Mucosa of gallbladder (tissue), 1 donor: ENCODE results near the gene WDR86. TPM values are rescaled to one million over a fixed set of nuclear protein-coding genes. Genes with fewer than 3 reads are reported as not detected.

Experiments used
- DNase-seq: peaks from one replicate; pipeline ENCODE4 v3.0.0-alpha.2; 2020; ENCODE audit warnings: low spot score
- total RNA-seq: library from RNA; stranded (reverse); gene quantifications from one replicate; pipeline ENCODE4 v1.2.1, GENCODE V29; 2021
- donor health status: DM: no; HTN: no; CAD: no.

The WDR86 gene
- total RNA-seq, 1 donor from 2014 or later = 2.9 TPM

DNA sequence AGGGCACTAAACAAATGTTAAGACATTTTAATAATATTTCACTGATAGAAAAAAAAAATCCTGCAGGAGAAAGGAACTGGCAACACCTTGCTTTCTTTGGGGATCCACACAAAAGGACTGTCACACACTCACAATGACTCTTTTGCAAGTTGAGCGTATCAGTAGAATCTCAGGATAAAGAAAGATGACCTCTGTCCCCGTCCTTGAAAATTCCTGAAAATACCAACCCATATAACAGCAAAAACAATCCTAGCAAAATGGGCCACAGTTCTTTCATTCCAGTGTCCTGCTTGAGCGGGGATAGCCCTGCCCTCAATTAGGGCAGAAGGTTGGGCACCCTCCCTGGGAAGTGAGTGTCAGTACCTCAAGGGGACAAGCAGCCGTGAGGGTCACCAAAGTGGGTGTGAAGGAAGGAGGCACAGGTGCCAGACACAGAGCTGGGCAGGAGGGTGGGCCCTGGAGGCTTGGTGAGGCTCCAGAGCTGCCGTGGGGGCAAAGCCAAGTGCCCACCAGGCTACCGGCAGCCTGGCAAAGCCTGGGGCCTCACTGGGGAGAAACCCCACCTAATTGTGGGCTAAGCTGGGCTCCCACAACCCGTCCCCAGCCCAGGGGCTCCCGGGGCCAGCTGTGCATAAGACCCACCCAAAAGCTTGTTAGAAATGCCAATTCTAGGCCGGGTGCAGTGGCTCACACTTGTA lies 2.8 kb downstream of the WDR86 start:
- DNase-seq = no peak

DNA sequence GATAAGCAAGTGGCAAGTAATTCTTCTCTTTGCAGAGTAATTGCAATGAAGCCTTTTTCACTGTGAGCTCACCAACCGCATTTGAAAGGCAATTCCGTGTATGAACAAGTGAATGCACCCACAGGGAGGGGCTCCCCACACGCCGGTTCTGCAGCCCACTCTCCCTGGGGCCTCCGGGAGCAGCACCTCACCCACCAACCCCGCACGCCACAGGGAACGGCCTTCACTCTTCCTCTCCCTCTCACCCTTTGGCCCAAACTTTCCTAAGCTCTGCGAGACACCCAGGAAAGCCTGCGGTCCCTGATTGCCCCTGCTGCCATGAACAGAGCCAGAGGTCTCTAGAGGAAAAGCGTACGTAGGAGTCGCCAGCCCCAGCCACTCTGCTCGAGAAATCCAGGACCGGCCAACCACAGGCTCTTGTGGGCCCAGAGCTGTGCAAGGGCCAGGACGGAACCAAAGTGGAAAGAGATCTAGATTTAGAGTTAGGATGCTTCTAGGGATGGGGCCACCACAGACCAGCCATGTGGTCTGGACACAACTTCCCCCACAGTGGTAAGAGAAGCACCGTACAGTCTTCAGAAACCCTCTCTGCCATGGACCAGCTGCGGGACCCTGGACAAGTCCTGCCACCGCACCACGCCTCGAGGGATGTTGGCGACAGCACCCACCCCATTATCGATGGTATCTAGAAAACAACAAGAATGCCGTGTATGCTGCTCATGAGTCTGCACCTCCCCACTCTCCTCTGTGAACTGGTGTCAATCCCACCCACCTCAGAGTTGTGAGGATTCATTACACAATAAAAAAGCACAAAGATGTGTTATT lies 3.6 kb downstream of the WDR86 start:
- DNase-seq = no peak

DNA sequence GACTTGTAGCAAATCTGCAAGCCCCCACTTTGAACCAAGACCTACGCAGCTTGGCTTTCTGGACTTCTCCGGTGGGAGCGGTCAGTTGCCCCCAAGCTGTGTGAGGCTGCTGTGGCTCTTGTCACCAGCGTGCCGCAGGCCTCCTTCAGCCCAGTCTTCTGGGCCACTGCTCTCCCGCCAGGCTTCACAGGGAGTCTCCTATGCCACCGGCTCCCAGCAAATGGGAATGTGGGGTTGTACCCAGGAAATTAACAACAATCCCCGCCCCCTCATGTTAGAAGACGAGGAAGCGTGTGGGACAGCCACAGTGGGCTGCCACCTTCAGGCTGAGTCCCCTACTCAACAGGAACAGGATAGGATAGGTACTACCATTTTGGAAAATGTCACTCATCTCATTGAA lies 4.2 kb downstream of the WDR86 start:
- no peak for DNase-seq

DNA sequence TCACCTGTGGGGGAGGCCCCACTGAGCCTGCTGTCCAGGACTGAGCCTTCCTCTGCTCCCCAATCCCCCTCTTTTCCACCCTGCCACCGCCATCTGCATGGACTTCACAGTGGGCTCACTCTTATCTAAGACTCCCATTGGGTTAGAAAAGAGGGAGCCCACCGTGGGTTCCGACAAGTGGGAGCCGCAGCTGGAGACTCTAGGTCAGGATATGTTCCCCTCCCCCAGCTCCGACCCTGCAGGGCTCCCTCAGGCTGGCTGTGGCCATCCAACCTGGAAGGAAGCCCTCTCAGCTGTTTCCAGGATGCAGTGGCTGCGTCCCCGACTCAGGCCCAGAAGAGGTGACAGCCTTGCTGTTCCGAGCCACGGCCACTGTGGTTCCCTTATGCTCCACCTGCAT lies 4.8 kb downstream of the WDR86 start:
- DNase-seq = no peak

DNA sequence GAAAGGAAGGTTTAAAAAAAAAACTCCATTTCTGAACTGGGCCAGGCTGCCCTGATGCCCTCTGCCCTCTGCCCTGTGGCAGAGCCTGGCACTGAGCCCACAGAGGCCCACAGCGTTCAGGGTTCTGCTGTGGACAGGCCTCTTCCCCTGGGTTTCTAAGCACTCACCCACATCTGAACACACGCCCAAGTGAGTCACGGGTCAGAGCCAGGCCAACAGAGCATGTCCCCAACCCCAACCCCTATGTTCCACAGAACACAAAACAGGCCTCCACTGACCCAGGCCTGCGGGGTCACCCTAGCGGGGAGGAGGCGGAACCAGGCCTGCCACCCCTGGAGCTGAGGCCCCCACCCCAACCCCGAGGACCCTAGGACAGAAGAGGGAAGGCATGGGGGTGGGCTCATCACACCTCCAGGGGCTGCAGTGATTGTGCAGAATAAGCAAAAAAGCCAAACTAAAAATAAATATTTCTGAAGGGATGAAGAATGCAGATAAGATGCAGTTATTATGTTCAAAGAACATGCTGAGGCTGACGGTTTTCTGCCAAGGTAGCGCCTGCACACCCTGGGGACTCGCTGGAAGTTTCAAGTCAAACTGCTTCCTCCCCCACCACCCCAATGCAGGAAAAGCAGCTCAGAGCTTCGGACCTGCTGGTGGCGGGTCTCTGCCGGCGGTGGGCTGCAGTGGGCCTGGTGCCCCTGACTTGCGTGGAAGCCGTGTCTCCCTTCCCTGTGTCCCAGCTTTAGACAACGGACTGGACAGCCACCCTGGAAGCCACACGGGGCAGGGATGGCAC lies 5.4 kb downstream of the WDR86 start:
- DNase-seq = no peak

DNA sequence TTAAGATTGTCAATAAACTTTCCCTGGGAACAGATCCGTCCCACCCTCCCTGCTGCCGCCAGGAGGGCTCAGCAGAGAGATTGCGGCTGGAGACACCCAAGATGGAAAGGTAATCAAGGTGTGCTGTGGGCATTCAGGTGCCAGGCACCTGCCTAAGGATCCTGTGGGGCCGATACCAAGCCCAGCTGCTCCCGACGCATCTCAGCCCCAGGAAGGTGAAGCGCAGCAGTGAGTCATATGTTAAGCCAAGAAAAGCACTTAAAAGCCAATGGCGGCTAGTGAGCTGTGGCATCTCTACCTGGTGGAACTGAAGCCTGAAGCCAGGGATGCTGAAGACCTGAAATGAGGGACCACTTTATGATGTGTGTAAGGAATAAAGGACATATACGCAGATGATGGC lies 6.1 kb downstream of the WDR86 start:
- DNase-seq = no peak

DNA sequence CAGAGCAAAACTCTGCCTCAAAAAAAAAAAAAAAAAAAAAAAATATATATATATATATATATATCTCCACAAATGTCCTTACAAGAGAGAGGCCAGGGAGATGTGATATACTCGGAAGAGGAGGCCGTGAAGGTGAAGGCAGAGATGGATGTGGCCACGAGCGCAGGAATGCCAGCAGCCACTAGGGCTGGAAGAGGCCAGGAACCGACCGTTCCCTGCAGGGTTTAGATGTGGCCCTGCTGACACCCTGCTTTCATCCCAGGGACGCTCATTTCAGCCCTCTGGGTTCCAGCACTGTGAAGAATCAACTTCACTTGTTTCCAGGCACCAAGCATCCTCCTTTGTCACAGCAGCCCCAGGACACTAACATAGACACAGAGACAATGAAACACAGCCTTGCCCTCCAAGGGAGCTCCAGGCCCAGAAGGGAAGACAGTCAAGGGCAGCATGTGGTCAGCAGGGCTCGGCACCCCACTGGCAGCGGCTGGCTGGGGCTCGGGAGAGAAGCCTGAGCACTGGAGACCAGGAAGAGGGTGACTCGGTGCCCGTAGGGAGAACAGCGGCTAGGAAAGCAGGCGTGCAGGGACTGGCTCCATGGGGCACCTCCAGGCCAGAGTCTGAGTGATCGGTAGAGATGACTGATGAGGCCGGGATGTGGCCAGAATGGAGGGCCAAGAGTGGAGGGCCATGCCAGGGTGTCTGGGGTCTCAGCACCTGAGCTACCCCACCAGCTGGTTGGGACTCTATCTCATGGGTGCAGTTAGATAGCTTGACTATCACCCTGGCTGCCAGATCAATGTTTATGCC lies 7.6 kb downstream of the WDR86 start:
- no peak for DNase-seq

DNA sequence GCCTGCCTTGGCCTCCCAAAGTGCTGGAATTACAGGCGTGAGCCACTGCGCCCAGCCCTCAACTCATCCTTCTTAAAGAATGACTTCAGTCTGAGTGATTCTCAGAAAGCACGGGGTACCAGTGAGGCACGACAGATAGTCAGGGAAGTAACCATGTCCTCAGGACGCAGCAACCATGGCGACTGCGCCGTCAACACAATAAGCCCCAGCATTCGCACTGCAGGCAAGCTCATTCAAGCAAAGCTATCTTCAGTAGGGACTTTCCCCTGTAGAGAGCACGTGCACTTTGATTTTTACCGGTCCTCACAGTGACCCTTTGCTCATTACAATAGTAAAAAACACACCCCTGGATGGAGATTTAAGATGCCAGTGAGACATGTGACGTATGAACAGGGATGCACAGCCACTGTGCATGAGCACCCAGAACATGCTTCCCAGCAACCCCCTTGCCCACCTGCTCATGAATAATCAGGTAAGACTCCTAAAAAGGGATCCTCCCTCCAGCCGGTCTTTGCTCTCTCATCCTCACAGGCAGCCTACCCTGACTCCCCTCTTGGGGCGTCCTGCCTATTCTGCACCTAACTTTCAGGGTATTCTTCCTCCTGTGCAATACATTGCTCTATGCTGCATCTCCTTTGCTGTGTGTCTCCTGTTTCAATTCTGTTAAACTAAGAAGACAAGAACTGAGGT lies 9.1 kb downstream of the WDR86 start:
- no peak for DNase-seq

DNA sequence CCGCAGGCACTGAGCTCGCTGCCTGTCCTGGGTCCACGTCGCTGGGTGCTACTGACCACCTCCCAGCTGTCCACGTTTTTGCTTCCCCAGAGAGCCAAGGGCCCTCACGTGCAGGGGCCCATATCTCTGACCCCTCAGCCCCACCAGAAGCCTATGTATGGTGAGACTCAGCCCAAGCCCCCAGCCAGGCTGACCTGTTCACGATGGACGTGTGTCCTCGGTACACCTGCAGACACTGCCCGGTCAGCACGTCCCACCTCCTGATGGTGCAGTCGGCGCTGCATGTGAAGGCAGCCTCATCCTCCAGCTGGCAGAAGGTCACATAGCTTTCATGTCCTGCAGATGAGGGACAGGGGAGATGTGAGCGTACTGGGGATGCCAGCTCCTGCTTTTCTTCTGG lies 9.9 kb downstream of the WDR86 start:
- no peak for DNase-seq

DNA sequence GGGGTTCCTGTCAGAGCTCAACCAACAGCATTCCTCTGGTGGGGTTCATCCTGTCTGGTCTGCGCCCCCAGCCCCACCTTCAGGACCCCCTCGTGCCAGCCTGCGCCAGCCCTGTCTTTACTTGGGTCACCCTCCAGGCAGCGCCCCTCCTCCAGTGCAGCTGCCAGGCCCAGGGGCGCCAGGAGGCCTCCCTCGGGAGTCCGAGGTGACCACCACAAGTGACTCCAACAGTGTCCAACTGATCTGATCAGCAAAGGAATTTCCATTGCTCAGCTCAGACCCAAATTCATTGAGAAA lies 10.6 kb downstream of the WDR86 start:
- DNase-seq = no peak

DNA sequence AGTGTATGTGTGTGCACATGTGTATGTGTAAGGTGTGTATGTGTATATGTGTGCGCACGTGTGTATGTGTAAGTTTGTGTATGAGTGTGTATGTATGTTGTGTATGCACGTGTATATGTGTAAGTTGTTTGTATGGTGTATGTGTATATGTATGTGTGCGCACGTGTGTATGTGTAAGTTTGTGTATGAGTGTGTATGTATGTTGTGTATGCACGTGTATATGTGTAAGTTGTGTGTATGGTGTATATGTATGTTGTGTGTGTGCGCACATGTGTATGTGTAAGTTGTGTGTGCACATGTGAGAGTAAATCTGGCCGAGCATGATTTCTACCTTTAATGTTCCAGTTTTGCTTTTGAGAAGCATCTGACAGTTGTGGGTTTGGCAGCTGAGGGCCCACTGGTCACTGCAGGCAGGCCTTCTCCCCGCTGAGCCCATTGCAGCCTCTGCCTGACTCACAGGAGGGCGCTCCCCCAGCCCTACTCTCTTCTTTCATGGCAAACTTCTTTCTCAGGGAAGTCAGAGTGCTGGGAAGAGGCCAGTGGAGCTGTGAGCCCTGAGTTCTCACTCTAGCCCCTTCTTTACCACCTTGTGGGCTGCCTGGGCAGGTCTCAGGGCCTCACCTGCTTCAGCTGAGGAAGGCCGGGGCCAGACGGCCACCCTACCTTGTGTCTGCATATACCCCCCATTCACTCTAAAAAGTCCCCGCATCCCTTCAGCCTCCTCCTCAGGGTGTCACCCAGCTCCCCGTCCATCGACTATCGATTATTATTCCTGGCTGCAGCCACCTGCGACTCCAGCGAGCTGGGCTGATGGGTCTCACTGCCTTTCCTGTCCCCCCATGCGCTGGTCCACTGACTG lies 11.2 kb downstream of the WDR86 start:
- no peak for DNase-seq

DNA sequence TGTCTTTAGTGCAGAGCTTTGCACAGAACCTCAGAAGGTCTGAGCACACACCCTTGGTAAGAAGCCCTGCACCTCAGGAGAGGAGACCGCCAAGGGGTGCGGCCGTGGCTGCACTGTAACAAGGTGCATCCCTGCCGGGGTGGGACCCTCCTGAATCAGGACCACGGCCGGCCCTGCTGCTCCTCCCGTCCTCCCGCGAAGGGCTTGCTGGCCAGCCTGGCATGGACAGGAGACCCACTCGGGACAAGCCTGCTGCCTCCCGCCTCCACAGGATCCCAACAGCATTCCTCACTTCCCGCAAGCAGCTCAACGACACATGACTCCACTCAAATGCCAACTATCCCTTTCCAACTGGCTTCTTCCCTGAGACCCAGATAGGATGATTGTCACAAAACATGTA lies 12.8 kb downstream of the WDR86 start:
- no peak for DNase-seq

DNA sequence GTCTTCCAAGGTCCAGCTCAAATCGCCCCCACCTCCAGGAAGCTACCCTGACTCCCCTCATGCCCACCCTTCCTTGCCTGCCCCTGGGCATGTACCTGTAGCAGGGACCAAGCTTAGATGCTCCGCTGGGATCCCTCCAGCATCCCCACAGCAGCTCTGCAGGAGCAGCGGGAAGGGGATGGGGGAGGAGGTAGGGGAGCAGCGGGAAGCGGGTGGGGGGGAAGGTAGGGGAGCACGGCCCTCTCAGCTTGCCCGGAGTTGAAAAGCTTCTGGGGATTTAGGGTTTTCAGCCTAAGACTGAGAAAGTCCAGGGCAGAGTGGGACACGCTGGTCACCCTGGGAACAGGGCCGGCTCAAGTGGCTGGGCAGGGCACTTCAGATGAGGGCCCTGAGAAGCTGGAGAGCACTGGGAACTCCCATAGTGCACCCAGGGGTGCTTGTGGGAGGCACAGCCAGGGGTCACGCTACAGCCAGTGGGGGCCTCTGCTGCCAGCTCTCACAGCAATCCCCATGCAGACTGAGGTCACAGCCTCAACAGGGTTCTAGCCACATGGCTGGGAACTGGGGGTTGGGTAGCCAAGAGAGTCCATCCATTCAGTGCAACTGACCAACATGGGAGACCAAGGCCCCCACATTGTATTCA lies 13.4 kb downstream of the WDR86 start:
- DNase-seq = no peak

DNA sequence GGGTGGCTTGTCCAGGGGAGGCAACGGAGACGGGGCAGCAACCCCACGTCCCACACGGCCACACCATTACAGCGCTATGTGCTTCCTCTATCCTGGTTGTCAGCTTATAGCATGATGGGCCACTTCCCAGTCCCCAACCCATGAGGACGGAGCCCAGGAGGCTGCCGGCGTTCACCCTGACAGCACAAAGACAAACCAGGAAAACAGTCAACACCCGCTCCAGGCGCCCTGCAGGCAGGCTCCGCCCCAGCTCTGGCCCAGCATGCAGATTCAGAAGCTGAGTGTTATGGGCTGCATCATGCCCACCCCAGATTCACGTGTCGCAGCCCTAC lies 14.8 kb downstream of the WDR86 start:
- no peak for DNase-seq

DNA sequence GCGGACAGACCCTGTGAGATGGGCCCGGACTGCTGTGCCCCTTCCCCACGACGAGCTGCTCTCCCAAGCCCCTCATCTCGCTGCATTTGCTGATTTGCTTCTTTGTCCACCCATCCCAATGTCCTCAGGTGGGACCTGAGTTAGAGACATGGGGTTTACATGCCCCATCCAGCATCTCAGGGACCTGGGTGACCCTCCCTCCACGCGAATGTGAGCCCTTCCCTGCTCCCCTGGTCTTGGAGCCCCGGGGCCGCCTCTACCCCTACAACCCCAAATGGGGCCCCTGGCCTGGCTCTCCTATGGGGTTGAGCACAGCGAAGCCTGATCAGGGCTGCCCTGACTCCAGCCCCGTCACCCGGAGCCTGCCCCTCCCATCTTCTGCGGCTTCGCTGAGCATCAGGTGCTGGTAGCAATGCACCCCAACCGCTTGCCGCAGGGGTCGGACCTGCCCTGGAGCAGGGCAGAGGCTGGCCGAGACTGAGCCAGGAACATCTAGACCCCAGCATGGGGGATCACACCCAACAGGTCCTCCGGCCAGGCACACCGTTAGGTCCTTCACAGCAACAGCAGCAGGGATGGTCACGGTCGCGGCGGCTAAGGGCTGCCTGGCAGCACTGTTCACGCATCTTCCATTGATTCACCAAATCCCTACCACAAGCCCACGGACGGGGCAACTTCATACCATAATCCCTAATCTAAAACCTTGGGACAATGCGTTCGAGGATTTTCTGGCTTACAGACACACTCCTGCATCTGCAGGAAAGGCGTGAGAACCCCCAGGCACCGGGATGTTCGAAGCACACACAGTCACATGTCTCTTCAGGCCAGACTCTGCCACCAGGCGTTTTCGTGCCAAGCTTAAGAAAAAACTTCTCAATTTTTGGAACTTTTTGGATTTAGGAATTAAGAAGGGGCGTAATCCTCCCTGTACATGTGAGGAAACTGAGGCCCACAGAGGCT lies 15.5 kb downstream of the WDR86 start:
- DNase-seq = no peak

DNA sequence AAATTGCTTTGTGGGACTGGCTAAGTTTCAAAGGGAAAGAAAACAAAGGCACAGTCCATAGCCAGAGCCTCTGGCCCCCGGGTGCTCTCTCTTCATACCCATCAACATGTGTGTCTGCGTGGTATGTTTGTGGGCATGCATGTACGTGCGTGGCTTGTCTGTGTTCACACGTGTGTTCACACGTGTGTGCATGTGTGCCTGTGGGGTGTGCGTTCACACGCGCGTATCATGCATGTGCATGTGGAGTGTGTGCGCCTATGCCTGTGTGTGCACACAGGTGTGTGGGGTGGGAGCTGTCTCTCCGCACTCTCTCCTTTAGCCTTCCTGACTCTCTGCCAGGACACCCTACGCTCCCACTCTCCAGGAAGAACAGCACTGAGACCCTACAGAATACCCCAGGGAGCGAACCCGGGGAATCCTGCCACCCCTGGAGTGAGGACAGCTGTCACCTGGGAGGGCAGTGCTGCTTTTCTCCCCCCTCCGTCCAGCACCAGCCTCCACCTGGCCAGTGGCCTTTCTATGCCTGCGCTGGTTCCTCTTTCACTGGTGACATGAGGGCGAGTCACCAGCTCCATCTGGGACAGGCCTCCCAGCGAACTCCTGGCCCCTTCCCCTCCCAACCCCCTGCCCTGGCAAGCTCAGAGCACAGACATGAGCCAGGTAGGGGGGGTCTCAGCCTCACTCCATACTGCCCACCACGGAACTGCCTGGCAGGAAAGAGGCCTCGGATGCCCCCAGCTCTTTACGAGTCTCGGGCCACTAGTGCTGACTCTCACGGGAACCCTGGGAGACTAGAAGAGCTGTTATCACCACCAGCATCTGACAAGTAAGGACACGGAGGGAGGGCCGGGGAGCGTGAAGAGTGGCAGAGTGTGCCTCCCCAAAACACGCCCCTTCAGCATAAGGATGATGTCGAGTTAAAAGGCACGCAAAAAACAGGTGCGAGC lies 16.5 kb downstream of the WDR86 start:
- no peak for DNase-seq

DNA sequence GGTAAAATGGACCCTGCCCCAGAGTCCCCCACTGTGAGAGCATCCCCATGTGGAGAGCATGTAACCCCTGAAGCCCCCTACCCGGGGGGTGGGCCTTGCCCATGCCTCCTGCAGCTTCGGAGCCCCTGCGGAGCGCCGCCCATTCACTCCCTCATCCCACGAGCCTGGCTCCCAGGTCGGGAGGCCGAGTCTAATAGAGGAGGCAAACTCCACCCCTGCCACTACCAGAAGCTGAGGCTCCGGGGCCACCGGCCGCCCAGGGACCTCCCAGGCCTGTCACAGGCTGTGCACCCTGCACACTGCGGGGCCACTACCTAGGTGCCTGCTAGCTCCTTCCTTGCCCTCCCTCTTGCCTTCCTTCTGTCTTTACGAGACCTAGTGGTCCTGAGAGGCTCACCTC lies 17.4 kb downstream of the WDR86 start:
- no peak for DNase-seq

DNA sequence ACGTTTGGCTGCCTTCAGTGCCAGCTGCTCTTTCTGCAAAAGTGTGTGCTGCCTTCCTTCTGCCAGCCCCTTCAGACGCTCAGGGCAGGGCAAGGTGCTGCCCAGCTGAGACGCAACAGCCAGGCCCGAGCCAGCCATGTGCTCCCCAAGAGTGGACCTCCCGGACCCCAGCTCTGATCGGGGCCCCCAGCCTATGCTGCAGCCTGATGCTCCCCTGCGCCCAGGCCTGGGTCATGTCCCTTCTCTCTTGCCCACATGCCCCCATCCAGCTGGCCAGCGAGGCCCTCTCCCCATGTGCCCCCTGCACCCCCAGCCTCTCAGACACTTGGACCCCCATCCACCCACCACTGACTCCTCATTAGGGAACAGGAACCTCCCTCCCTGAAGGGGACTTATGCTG lies 17.8 kb downstream of the WDR86 start:
- DNase-seq = no peak
